ENCODE measurements around the gene COL6A3.

Gene COL6A3, protein sequence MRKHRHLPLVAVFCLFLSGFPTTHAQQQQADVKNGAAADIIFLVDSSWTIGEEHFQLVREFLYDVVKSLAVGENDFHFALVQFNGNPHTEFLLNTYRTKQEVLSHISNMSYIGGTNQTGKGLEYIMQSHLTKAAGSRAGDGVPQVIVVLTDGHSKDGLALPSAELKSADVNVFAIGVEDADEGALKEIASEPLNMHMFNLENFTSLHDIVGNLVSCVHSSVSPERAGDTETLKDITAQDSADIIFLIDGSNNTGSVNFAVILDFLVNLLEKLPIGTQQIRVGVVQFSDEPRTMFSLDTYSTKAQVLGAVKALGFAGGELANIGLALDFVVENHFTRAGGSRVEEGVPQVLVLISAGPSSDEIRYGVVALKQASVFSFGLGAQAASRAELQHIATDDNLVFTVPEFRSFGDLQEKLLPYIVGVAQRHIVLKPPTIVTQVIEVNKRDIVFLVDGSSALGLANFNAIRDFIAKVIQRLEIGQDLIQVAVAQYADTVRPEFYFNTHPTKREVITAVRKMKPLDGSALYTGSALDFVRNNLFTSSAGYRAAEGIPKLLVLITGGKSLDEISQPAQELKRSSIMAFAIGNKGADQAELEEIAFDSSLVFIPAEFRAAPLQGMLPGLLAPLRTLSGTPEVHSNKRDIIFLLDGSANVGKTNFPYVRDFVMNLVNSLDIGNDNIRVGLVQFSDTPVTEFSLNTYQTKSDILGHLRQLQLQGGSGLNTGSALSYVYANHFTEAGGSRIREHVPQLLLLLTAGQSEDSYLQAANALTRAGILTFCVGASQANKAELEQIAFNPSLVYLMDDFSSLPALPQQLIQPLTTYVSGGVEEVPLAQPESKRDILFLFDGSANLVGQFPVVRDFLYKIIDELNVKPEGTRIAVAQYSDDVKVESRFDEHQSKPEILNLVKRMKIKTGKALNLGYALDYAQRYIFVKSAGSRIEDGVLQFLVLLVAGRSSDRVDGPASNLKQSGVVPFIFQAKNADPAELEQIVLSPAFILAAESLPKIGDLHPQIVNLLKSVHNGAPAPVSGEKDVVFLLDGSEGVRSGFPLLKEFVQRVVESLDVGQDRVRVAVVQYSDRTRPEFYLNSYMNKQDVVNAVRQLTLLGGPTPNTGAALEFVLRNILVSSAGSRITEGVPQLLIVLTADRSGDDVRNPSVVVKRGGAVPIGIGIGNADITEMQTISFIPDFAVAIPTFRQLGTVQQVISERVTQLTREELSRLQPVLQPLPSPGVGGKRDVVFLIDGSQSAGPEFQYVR (N-terminal part only)

DNA sequence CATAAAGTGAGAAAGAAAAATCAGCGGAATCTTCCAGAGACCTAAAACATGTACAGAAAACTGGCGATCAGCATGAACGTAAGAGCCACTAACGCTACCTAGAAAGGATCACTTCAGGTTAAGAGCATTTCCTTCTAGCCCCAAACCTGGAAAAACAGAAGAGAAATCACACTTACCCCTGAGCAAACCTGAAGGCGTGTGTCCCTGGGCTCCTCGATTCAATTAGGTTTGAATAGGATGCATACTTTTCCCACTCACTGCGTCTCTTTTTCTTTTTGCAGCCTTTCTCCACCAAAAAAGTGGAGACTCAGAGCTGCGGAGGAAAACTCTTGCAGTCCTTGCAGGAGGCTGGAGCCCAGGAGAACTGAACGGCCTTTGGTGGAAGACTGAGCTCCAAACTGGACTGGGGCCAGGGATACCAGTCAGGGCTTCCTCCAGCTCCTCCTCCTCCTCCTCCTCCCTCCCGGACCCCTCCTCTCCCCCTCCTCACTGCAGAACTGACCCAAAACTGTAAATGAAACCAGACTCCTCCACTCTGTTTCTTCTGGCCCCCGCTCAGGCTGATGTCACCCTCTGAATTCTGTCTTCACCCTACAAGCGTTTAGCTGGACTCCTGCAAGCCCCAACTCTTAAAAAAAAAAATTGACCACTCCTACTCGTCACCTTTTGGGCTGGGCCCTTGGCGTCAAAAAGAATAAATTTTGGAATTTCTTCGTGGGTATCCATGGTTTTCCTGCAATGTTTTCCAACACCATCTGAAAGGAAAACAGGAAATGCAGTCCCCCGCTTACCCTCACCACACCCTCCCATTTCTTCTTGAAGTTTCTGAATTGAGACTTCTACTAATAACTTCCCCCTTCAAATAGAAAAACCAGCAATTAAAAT, at the start of gene COL6A3:
COL6A3 (minus strand) TSS at position 388 of the 885 bp plus-strand sequence. CDS start 17,347 bp downstream, outside the sequence.
- DNase-seq: no peak

DNA sequence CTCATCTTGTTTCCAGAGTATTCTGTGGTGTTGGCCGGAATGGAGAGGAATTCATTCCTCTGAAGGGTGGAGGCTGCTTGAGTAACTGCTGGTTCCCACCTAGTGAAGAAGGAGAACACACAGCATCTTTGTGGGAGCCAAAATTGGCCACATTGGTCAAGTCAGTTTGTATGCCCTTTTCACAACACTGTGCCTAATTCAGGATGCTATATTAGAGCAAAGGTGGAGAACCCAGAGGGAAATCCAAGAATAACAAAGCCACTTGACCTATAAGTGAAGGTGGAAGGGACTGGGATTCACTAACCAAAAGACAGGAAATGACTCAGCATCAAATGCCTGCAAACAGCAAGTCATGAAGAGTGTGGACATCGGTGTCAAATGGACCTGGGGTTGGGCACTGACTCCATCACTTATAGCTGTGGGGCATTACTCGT, 45.8 kb upstream of the COL6A3 start:
- DNase-seq: no peak

DNA sequence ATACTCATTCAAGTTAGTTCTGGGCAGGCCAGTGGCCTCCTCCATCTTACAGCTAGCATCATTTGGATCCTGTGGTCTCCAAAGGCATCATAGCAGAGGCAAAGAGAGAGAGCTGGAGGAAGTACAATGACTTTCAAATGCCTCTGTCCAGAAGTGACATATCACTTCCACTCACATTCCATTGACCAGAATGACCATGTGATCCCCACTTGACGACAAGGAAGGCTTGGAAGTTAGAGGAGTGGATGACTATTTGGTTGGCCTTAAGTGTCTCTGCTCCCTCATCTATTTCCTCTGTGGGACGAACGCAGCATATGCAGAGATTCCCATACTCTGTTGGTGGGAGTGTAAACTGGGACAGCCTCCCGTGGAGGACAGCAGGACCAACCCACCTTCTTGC, 45.3 kb upstream of the COL6A3 start:
- DNase-seq: no peak

DNA sequence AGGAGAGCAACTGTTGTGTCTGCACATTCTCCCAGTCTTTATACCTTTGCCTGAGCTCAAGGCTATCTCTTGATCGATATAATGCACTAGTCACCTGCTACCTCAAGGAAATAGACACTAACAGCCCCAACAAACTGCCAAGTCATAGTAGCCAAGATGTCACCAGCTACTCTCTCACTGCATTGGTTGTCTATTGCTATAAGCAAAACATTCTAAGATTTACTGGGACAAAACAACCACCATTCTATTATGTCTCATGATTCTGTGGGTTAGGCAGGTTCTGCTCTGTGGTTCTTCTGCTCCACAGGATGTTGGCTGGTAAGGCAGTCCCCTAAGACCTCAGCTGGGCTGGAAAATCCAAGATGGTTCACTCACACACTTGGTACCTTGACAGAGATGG, 44.6 kb upstream of the COL6A3 start:
- DNase-seq: no peak

DNA sequence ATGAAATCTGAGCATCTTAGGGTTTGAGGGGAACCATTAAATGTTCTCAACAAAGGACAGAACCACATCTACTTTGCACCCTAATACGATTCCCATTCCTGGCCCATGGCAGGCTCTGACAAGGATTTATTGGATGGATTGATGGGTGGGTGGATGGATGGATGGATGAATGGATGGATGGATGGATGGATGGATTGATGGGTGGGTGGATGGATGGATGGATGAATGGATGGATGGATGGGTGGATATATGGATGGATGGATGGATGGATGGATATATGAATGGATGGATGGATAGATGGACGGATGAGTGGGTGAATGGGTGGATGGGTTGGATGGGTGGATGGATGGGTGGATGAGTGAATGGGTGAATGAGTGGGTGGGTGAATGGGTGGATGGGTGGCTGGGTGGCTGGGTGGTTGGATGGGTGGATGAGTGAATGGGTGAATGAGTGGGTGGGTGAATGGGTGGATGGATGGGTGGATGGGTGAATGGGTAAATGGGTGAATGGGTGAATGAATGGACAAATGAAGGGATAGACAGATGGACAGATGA, 43.5 kb upstream of the COL6A3 start:
- no peak for DNase-seq

DNA sequence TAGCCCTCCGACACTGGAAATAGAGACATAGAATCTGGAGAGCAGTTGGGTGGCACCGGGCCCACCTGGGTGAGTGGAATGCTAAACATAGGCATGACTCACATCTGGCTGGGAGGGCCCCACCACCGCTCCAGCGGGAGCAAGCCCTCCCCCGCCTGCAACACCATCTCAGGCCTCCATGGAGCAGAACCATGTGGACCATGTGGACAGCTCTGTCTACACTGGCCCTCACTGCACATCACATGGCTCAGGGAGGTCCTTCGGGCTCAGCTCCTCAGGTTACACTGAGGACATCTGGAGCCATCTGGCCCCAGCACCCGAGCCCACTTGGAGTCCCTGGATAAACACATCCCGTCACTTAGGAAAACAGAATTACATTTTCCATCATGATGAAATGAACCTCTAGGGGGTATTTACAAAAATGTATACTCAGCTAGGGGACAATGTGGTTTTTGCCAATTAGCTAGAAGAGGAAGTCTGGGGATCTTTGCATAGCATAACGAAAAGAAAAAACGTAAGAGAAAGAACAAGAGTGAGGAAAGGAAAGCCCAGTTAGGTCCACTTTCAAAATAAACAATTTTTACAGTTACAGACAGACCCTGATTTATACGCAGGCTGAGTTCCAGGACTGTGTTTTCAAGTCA, 42.4 kb upstream of the COL6A3 start:
- peak; percentile 27 for DNase-seq

DNA sequence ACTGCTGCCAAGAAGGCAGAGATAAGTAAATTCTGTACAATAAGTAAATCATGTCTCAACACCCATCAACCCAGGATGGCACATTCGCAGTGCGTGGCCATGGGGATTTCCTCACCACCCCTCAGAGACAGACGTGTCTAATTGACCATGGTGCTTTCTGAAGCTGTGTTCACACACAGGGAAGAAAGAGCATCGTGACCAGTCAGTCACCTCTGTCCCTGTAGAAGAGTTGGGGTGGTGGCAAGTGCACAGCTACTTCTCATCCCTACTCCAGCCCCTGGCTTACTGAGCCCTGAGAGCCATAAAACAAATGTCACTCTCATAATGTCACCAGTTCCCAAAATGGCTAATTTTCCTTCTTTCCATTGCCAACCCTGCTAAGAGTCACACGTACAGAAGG, 41.8 kb upstream of the COL6A3 start:
- no peak for DNase-seq

DNA sequence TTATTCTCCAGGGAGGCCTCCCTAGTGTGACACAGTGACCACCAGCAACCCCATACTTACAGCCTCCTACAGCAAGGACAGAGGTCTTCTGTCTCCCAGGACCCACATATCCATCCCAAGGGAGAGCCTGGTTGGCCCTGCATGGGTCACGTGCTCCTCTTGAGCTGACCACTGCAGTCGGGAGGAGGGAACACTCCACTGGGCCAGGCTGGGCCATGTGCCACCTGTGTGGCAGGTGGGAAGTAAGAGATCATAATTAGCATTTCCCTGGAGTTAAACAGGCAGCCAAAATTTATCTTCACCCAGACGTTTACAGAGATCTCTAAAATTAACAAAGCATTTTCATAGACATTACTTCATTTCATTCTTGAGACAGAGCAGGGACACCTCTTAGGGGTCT, 39.7 kb upstream of the COL6A3 start:
- no peak for DNase-seq

DNA sequence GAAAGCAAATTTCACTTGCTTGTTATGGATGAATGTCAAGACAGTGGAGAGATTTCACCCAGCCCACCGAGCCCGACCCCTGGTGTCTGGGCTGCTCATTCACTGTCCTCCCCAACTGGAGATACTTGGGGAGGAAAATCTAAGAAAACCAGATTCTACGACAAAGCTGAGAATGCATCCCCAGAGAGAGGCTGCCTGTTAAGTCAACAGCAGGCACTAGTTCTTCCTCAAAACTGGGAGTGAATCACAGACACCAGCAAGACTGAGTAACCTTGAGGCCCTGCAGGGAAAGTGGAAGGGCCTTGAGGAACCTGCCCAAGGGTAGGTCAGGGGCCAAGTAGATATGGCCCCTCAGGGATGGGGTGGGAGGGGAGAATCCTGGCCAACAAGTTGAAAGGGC, 38.9 kb upstream of the COL6A3 start:
- DNase-seq: no peak

DNA sequence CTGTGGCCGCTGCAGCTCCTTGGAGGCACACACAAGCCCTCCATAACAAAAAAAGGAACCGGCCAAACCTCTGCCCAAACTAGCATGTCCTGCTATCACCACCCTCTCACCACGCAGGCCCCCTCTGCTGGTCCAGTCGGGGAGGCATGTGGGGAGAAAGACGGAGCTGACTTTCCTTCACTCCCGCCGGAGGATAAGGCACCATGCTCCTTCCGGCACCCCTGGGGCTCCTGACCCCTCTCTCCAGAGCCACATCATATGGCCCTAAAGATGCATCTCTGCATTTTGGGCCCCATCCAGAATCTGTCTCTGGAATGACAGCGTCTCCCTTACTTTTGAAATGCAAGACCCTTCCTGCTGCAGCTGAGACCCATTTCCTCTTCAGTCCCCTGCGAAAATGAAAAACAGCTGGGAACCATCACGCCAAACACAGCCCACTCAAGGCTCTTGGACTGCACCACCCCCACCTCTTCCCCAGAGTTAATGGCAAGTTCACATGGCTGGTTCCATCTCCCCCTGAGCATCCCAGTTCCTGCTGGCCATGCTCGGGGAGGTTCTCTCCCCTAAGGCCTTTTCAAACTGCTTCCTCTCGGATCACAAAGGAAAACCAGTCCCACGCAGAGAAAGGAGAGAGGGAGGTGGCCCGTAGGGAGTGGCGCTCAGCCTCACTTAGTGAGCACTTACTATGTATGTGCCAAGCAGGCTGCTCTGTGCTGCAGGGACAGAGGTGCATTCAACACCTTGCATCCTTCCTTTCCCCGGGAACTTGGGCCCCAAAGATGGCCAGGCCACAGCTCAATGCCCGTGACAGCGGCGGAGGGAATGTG, 37.9 kb upstream of the COL6A3 start:
- DNase-seq: no peak

DNA sequence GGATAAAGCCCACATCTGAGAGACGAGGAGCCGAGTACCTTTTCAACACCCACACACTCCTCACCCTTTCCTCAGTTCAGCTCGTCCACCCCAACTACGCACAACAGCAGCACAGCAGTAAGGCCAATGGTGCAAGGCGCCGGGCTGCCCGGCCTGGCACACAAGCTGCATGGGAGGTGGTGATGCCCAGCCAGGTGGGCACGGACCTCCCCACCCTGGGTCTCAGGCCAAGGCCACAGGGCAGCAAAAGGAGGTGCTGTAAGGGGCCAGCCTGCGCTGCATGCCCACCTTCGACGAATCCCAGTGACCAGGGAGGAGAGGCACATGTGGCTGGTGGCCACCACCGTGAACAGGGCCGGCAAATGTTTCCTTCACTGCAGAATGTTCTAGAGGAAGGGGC, 36.6 kb upstream of the COL6A3 start:
- DNase-seq: no peak

DNA sequence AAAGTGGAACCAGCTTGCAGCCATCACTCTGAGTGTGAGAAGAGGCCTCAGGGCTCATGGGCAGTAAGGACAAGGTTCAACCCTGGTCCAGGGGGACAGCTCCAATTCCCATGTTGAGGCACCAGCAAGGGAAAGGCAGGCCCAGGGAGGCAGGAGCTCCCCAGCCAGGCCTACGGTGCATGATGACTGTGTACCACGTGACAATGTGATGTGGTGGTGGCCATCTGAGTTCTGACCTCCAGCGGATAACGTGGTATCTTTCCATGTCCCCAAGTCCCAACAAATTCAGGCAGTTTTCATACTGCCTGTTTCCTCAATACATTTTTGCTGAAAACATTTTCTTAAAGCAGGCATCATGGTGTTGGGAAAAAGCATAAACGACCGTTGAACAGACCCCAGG, 36.1 kb upstream of the COL6A3 start:
- no peak for DNase-seq

DNA sequence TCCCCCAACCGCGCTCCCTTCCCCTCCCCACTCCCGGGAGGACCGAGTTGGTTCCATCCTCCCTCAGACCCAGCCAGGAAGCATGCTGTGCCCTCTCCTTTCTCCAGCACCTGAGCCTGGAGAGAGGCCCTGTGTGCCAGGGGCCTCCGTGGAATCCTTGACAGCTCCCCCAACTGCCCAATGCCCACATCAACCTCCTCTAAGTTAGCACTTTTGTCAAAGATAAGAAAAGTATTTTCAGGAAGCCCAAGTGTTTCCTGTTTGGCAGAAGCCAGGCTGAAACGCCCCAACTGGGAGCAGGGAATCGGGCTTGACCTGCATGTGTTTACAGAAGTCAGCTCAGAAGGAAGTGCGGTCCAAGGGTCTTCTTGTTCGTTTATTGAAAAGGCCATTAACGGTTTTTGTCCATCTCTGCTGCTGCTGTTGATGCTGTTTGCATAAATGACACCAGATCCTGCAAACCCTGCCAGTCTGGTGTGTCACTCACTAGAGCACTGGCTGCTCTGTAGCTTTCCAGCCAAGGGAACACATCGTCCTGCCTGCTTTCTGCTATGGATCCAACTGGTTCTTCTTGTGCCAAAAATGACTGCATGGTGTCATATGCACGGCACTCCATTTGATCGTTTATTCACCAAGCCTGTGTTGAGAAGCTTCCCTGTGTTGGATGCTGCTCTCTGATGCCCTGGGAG, 35.4 kb upstream of the COL6A3 start:
- DNase-seq: no peak

DNA sequence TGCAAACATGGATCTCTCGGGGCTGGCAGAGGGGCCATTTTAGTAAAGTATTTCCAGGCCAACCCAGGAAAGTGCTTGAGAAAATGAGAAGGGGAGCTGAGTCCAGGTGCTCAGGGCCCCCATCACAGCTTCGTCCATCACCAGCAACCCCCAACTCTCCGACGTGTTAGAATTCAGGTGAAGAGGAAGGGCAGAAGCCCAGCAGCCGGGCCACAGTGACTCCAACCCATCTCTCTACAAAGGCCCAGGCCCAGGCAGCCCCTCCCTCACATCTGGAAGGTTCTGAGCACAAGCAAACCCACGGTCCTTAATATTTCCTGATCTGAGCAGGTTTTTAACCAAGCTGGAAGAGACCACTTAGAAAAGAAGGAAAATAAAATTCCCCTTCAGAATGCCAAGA, 34.7 kb upstream of the COL6A3 start:
- no peak for DNase-seq

DNA sequence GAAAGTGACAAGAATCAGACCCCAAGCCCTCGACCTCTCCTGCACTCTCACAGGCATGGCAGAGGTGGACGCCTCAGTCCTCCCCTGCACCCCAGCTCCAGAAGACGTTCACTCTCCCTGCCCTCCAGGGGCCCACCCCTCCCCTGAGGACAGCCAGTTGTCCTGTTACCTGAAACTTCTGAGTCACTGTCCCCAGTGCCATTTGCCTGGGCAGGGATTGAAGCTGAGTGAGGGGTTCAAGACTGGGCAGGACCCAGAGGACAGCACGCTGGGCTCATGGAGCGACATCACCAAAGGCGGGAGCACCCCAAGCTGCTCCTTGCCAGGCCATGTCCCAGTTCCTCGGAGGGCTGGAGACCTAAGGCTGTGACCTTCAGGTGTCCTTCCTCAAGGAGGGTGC, 34.2 kb upstream of the COL6A3 start:
- no peak for DNase-seq

DNA sequence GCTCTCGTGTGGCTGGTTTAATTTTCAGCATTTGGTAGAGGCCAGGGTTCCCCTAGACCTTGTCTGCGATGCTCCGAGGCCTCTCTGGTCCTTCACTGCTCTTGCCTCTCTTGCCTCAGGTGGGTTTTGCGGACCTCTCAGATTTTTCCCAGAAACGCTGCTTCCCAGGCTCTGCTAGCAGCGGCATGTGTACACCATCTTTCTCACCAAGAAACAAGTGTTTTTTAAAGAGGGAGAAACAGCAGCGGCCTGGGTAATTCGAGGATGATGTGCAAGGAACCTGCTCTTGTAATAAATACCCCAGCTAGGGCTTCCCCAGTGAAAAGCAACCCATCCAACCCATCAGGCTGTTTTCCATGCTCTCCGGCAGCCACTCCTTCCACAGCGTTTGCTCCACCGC, 33.5 kb upstream of the COL6A3 start:
- DNase-seq: no peak

DNA sequence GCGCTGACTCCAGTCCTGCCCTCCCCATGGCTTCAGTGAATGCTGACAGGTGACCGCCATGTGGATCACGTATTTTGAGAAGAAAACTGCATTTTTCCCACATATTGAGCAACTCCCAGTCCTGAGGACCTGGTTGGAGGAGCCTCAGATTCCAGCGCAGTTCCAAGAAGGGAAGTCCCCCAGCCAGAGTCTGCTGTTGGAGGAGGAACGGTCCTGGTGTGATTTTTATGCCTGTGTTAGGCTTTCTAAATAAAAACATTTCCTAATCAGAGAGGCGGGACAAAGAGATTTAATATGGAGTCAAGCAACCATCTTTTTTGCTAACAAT, 32.3 kb upstream of the COL6A3 start:
- no peak for DNase-seq

DNA sequence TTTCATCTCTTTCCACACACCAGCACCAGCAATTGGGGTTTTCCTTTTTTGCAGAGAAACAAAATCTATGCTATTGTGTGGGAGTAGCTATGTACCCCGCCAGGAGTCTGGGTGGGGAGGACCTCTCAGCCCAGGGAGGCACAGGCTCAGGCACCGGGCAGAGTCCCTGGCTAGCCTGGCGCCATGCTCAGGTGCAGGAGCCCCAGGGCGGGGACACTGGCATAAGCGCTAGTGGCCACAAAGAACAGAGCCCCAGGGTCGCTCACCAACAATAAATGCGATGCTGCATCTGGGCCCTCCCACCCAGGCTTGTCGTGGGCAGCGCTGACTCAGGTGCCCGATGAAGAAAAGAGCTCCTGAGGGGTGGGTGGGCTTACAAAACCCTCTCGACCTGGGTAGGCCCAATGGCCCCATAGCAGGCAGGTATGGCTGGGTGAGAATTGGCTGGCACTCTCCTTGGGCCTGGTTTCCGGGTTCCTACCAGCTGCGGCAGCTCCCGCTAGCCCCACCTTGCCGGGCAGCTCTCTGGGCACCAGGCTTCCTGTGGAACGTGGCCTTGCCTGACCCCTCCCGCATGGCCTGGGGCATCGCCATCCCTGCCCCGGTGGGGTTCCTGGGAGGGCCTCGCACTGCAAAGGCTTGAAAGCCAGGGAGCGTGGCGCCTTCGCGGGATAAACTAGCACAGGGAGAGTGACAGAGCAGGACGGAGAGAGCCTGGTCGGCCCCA, 31.8 kb upstream of the COL6A3 start:
- DNase-seq: no peak

DNA sequence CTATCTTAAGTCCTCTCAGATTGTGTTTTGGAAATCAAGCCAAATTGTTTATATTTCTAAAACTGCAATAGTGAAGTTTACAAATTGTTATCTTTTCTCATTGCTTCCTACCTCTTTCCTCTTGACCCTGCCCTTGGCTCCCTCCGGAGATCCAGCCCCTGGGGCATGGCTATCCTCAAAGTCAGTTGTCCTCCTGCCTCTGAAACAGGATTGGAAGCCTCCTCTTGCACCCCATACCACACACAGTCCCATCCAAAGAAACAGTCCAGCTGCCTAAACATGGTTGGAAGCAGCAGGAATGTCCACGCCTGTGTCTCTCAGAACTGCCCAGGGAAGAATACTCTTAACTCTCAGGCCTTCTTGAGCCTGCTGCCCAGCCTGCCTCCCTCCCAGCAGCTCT, 30.1 kb upstream of the COL6A3 start:
- DNase-seq: no peak
